Caco-2 (cell line): ENCODE results near the gene CFAP43. TPM values are rescaled to one million over a fixed set of nuclear protein-coding genes. Genes with fewer than 3 reads are reported as not detected.
A peak's percentile ranks its signal among the peaks of the same experiment; 100 is the strongest.

Experiments used
- BruUV-seq: library from RNA; stranded (reverse); fragments of 400-500 nt; replicated peaks from 2 replicates; lab custom pipeline; 2021; lab: Mats Ljungman, UMichigan
- CTCF ChIA-PET: fragments of 300-600 bp; sonication (Branson Sonifier 250); formaldehyde crosslinking; loops from one replicate; lab custom pipeline; 2022; ENCODE audit warnings: antibody characterized with exemption; lab: Charles Lee
- POLR2A ChIA-PET: fragments of 300-600 bp; sonication (Branson Sonifier 250); formaldehyde crosslinking; loops from one replicate; lab custom pipeline; 2022; ENCODE audit warnings: antibody characterized with exemption; lab: Charles Lee
- DNase-seq, 2 experiments: peaks; one replicate each; pipeline versions ENCODE4 v3.0.0 to v3.0.0-alpha.2; 2020 to 2022
- H3K27me3 ChIP-seq: replicated peaks from 2 replicates; pipeline ENCODE4 v1.6.0; 2011; ENCODE audit warnings: low read length; ENCODE audit not compliant: control insufficient read depth, insufficient read depth
- H3K36me3 ChIP-seq: 2 replicates; pipeline ENCODE4 v1.5.1; 2011; ENCODE audit warnings: low read length; ENCODE audit not compliant: control insufficient read depth, insufficient read depth
- H3K4me1 ChIP-seq: fragments of 250-450 bp; sonication (Bioruptor Pico); 2 replicates; pipeline ENCODE4 v1.5.1; 2020; ENCODE audit warnings: mild to moderate bottlenecking
- H3K4me3 ChIP-seq: 2 replicates; pipeline ENCODE4 v1.5.1; 2011; ENCODE audit warnings: low read depth, mild to moderate bottlenecking, control low read depth, low read length
- H3K9me3 ChIP-seq: fragments of 250-450 bp; sonication (Bioruptor Pico); 2 replicates; pipeline ENCODE4 v1.5.1; 2020; ENCODE audit warnings: mild to moderate bottlenecking, moderate library complexity
- H3K27ac Mint-ChIP-seq: one replicate; pipeline ENCODE4 v1.8.0; 2022; ENCODE audit warnings: mixed read lengths; ENCODE audit not compliant: unreplicated experiment
- H3K27me3 Mint-ChIP-seq: one replicate; pipeline ENCODE4 v1.8.0; 2022; ENCODE audit warnings: mixed read lengths; ENCODE audit not compliant: insufficient read depth, unreplicated experiment
- H3K36me3 Mint-ChIP-seq: one replicate; pipeline ENCODE4 v1.8.0; 2022; ENCODE audit warnings: mild to moderate bottlenecking, mixed read lengths; ENCODE audit not compliant: insufficient read depth, unreplicated experiment
- H3K4me1 Mint-ChIP-seq: one replicate; pipeline ENCODE4 v1.8.0; 2022; ENCODE audit warnings: low read depth, mixed read lengths; ENCODE audit not compliant: unreplicated experiment
- H3K4me3 Mint-ChIP-seq: one replicate; pipeline ENCODE4 v1.8.0; 2022; ENCODE audit warnings: mild to moderate bottlenecking, moderate library complexity, mixed read lengths; ENCODE audit not compliant: unreplicated experiment
- H3K9me3 Mint-ChIP-seq: one replicate; pipeline ENCODE4 v1.8.0; 2022; ENCODE audit warnings: mixed read lengths; ENCODE audit not compliant: unreplicated experiment
- intact Hi-C: fragments of 100-400 bp; cut with micrococcal nuclease; formaldehyde crosslinking; loops from one replicate; pipeline ENCODE4 v1.10.0; 2022; ENCODE audit not compliant: unreplicated experiment
- total RNA-seq: library from RNA; stranded (reverse); gene quantifications from 2 replicates; pipeline ENCODE4 v1.2.3, GENCODE V29; 2022
- TF ChIP-seq, protein P1 (sequence below), 2 experiments: fragments of 200-600 bp in 1 of 2; IDR thresholded peaks; 1 replicate in 1 of 2; 2 replicates in 1 of 2; pipeline versions ENCODE4 v1.5.1 to v1.8.0; 2011 to 2022; ENCODE audit warnings: antibody characterized with exemption in 1 of 2, control low read depth in 1 of 2, inconsistent platforms in 1 of 2, low read depth in 1 of 2, low read length in 1 of 2, mild to moderate bottlenecking in 1 of 2, moderate library complexity in 1 of 2; ENCODE audit not compliant: insufficient read depth in 1 of 2, severe bottlenecking in 1 of 2, unreplicated experiment in 1 of 2

The CFAP43 gene
- total RNA-seq, 1 experiment from 2014 or later = 0.52 TPM

- no peaks in the 10 kb centered on the region for H3K36me3 Mint-ChIP-seq
- H3K27me3 Mint-ChIP-seq = no peaks in the 10 kb centered on the region
- ChIA-PET POLR2A (no interaction called here), CTCF (no interaction called here)
- H3K9me3 Mint-ChIP-seq = no peaks in the 10 kb centered on the region
- Histone ChIP-seq H3K4me1 (peaks cover 7% of the 10 kb centered on the region), H3K4me3 (no peak within 1 kb of the TSS), H3K36me3 (no peaks in the 10 kb centered on the region), H3K9me3 (no peaks in the 10 kb centered on the region), H3K27me3 (no peaks in the 10 kb centered on the region)
- H3K4me3 Mint-ChIP-seq = no peak within 1 kb of the TSS
- peaks cover 16% of the 10 kb centered on the region for H3K4me1 Mint-ChIP-seq
- TF ChIP-seq, protein P1, sequence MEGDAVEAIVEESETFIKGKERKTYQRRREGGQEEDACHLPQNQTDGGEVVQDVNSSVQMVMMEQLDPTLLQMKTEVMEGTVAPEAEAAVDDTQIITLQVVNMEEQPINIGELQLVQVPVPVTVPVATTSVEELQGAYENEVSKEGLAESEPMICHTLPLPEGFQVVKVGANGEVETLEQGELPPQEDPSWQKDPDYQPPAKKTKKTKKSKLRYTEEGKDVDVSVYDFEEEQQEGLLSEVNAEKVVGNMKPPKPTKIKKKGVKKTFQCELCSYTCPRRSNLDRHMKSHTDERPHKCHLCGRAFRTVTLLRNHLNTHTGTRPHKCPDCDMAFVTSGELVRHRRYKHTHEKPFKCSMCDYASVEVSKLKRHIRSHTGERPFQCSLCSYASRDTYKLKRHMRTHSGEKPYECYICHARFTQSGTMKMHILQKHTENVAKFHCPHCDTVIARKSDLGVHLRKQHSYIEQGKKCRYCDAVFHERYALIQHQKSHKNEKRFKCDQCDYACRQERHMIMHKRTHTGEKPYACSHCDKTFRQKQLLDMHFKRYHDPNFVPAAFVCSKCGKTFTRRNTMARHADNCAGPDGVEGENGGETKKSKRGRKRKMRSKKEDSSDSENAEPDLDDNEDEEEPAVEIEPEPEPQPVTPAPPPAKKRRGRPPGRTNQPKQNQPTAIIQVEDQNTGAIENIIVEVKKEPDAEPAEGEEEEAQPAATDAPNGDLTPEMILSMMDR (IDR thresholded peaks at IDR 0.05; ENCODE audit: insufficient read depth in 1 of 2, low read depth in 1 of 2, low read length in 1 of 2, severe bottlenecking in 1 of 2, unreplicated experiment in 1 of 2) = no peak
- DNase-seq = no peak
- intact Hi-C loops = no loop called here
- H3K27ac Mint-ChIP-seq = peak within 1 kb of the TSS; percentile 7
- BruUV-seq = no TSS peak
These were observed 146.3 kb downstream of the CFAP43 start, which contains the start of gene COL17A1 for GRCh38 chr10:104085801-104086400. Gene COL17A1 (minus strand): TSS chr10:104085880. CDS start chr10:104080673, 5,207 bp downstream.

GRCh38 chr10:104084482-104085142 is 147.6 kb downstream of the CFAP43 start:
- Mint-ChIP-seq H3K9me3 (no peaks in the 10 kb centered on the region), H3K4me1 (peaks cover 16% of the 10 kb centered on the region), H3K4me3 (no peak overlapping the region), H3K27me3 (no peaks in the 10 kb centered on the region), H3K27ac (no peak overlapping the region), H3K36me3 (no peaks in the 10 kb centered on the region)
- TF ChIP-seq, protein P1 (IDR thresholded peaks at IDR 0.05; ENCODE audit: insufficient read depth in 1 of 2, low read depth in 1 of 2, low read length in 1 of 2, severe bottlenecking in 1 of 2, unreplicated experiment in 1 of 2) = no peak
- H3K36me3 ChIP-seq = no peaks in the 10 kb centered on the region
- CTCF ChIA-PET = no interaction called here
- DNase-seq = no peak
- BruUV-seq = no TSS peak
- intact Hi-C loops = no loop called here
- no peak overlapping the region for H3K4me3 ChIP-seq
- H3K4me1 ChIP-seq = peaks cover 7% of the 10 kb centered on the region
- POLR2A ChIA-PET = no interaction called here
- H3K27me3 ChIP-seq = no peaks in the 10 kb centered on the region
- no peaks in the 10 kb centered on the region for H3K9me3 ChIP-seq

- CTCF ChIA-PET = no interaction called here
- Histone ChIP-seq H3K9me3 (no peaks in the 10 kb centered on the region), H3K27me3 (no peaks in the 10 kb centered on the region), H3K36me3 (no peaks in the 10 kb centered on the region), H3K4me1 (peaks cover 7% of the 10 kb centered on the region), H3K4me3 (no peak overlapping the region)
- Mint-ChIP-seq H3K9me3 (no peaks in the 10 kb centered on the region), H3K27ac (no peak overlapping the region), H3K36me3 (no peaks in the 10 kb centered on the region), H3K4me1 (peaks cover 16% of the 10 kb centered on the region), H3K4me3 (no peak overlapping the region), H3K27me3 (no peaks in the 10 kb centered on the region)
- no TSS peak for BruUV-seq
- TF ChIP-seq, protein P1 (IDR thresholded peaks at IDR 0.05; ENCODE audit: insufficient read depth in 1 of 2, low read depth in 1 of 2, low read length in 1 of 2, severe bottlenecking in 1 of 2, unreplicated experiment in 1 of 2) = no peak
- no peak for DNase-seq
- intact Hi-C loops = loop anchor here (1.0 to 2.0 kb wide), 2 partner anchors 39 to 194 kb away; no protein-coding TSS in a partner anchor
- POLR2A ChIA-PET = no interaction called here
These were observed 150.2 kb downstream of the CFAP43 start for GRCh38 chr10:104081998-104082397.
